HEK293T (cell line): Measurements from ENCODE around the gene SPECC1L.

Experiments
- BHLHE40 ChIP-seq: fragments of 450-650 bp; IDR thresholded peaks from 2 replicates; pipeline ENCODE4 v1.6.1; 2016; ENCODE audit warnings: mild to moderate bottlenecking, moderate library complexity, borderline replicate concordance
- CTBP1 ChIP-seq: fragments of 450-650 bp; IDR thresholded peaks from 2 replicates; pipeline ENCODE4 v1.6.1; 2016; ENCODE audit warnings: borderline replicate concordance
- ELF4 ChIP-seq: fragments of 450-650 bp; IDR thresholded peaks from 2 replicates; pipeline ENCODE4 v1.6.1; 2017; ENCODE audit warnings: antibody characterized with exemption
- FOXA1 ChIP-seq: fragments of 450-650 bp; IDR thresholded peaks from 2 replicates; pipeline ENCODE4 v1.6.1; 2016; ENCODE audit warnings: mild to moderate bottlenecking
- FOXM1 ChIP-seq: fragments of 450-650 bp; IDR thresholded peaks from 2 replicates; pipeline ENCODE4 v1.6.1; 2017; ENCODE audit warnings: mild to moderate bottlenecking, borderline replicate concordance
- HDGF ChIP-seq: fragments of 450-650 bp; IDR thresholded peaks from 2 replicates; pipeline ENCODE4 v1.6.1; 2017; ENCODE audit warnings: antibody characterized with exemption, borderline replicate concordance
- L3MBTL2 ChIP-seq: fragments of 450-650 bp; conservative IDR thresholded peaks from 2 replicates; pipeline ENCODE4 v1.6.1; 2016; ENCODE audit warnings: mild to moderate bottlenecking
- LEF1 ChIP-seq: fragments of 450-650 bp; IDR thresholded peaks from 2 replicates; pipeline ENCODE4 v1.6.1; 2017; ENCODE audit warnings: mild to moderate bottlenecking, borderline replicate concordance
- ZNF384 ChIP-seq: fragments of 450-650 bp; IDR thresholded peaks from 2 replicates; pipeline ENCODE4 v1.6.1; 2016
- TF ChIP-seq, protein P1 (sequence below): fragments of 450-650 bp; IDR thresholded peaks from 2 replicates; pipeline ENCODE4 v1.6.1; 2016

DNA sequence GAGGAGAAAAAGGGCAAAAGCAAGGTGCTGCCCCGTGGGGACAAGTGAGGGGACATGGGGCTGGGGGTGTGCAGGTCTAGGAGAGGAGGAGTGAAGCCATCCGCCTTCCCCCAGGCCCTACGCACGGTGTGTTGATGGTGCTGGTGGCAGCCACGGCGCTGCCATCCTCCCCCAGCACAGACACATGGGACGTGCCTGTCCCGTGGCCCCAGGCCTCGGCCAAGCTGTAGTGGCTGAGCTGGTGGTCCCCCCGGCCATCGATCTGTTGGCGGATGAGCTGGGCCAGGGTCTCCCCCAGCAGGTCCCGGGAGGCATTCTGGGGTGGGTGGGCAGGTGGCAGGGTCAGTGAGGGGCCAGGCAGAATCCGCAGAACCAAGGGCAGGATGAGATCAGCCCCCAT is 44.7 kb upstream of the SPECC1L start:
- no peak for TF ChIP-seq CTBP1
- TF ChIP-seq, protein P1, sequence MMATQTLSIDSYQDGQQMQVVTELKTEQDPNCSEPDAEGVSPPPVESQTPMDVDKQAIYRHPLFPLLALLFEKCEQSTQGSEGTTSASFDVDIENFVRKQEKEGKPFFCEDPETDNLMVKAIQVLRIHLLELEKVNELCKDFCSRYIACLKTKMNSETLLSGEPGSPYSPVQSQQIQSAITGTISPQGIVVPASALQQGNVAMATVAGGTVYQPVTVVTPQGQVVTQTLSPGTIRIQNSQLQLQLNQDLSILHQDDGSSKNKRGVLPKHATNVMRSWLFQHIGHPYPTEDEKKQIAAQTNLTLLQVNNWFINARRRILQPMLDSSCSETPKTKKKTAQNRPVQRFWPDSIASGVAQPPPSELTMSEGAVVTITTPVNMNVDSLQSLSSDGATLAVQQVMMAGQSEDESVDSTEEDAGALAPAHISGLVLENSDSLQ: no peak
- no peak for TF ChIP-seq ZNF384
- TF ChIP-seq HDGF: no peak
- TF ChIP-seq FOXM1: no peak
- TF ChIP-seq BHLHE40: no peak
- no peak for TF ChIP-seq ELF4
- TF ChIP-seq L3MBTL2: no peak
- TF ChIP-seq FOXA1: no peak
- no peak for TF ChIP-seq LEF1
